Natural killer cell (primary cell): ENCODE data around the gene PLXDC1. TPM values are rescaled to one million over a fixed set of nuclear protein-coding genes. Genes with fewer than 3 reads are reported as not detected.
A peak's percentile ranks its signal among the peaks of the same experiment; 100 is the strongest.

Experiments used
- ATAC-seq, 3 donors: fragments of 150-1000 bp in 2 of 3; fragments of 200-7000 bp in 1 of 3; cut with Tn5 transposase; 1 replicate in 1 of 3; 2 replicates in 2 of 3; pipeline ENCODE4 v1.10.0; 2021; ENCODE audit warnings: mild to moderate bottlenecking in 2 of 3, moderate library complexity in 2 of 3
- DNase-seq, 2 donors: peaks; one replicate each; pipeline versions ENCODE4 v3.0.0 to v3.0.0-alpha.2; 2013 to 2021; ENCODE audit warnings: mixed read lengths in 1 of 2
- H3K27ac ChIP-seq: one replicate; pipeline ENCODE4 v1.5.1; 2013; ENCODE audit warnings: mild to moderate bottlenecking, low read length
- H3K27me3 ChIP-seq: one replicate; pipeline ENCODE4 v1.6.1; 2013; ENCODE audit warnings: low read length; ENCODE audit not compliant: control insufficient read depth, insufficient read depth
- H3K36me3 ChIP-seq: one replicate; pipeline ENCODE4 v1.6.1; 2013; ENCODE audit warnings: low read length; ENCODE audit not compliant: control insufficient read depth, insufficient read depth
- H3K4me1 ChIP-seq: one replicate; pipeline ENCODE4 v1.6.1; 2013; ENCODE audit warnings: low read length; ENCODE audit not compliant: control insufficient read depth, insufficient read depth
- H3K4me3 ChIP-seq: one replicate; pipeline ENCODE4 v1.5.1; 2013; ENCODE audit warnings: low read length
- H3K9me3 ChIP-seq: one replicate; pipeline ENCODE4 v1.6.1; 2013; ENCODE audit warnings: low read length; ENCODE audit not compliant: control insufficient read depth, insufficient read depth
- H3K27ac Mint-ChIP-seq, 2 donors: one replicate each; pipeline ENCODE4 v1.8.0; 2022; ENCODE audit warnings: mild to moderate bottlenecking in 2 of 2, mixed read lengths in 2 of 2, moderate library complexity in 1 of 2
- H3K27me3 Mint-ChIP-seq, 2 donors: one replicate each; pipeline ENCODE4 v1.8.0; 2022; ENCODE audit warnings: low read depth in 2 of 2, mixed read lengths in 2 of 2
- H3K36me3 Mint-ChIP-seq: one replicate; pipeline ENCODE4 v1.8.0; 2022; ENCODE audit warnings: mixed read lengths
- H3K4me1 Mint-ChIP-seq, 2 donors: one replicate each; pipeline ENCODE4 v1.8.0; 2022; ENCODE audit warnings: mixed read lengths in 2 of 2
- H3K4me3 Mint-ChIP-seq: one replicate; pipeline ENCODE4 v1.8.0; 2022; ENCODE audit warnings: mild to moderate bottlenecking, moderate library complexity, mixed read lengths
- H3K9me3 Mint-ChIP-seq, 2 donors: one replicate each; pipeline ENCODE4 v1.8.0; 2022; ENCODE audit warnings: mixed read lengths in 2 of 2
- WGBS: methylation state at CpG from one replicate; pipeline ENCODE4 v1.1.7; 2013; ENCODE audit warnings: missing lambda C conversion rate; ENCODE audit not compliant: insufficient coverage; 5-methylcytosine and 5-hydroxymethylcytosine counted together
- intact Hi-C: fragments of 100-400 bp; cut with micrococcal nuclease; formaldehyde crosslinking; loops from one replicate; pipeline ENCODE4 v1.14.2; 2022
- total RNA-seq, 4 donors: library from RNA; stranded (reverse); fragments of 120-200 nt in 1 of 4; gene quantifications; one replicate each; pipeline versions ENCODE4 v1.2.3 to v1.2.4, GENCODE V29; 2013 to 2022
- TF ChIP-seq, protein P1 (sequence below): fragments of 200-600 bp; IDR thresholded peaks from one replicate; pipeline ENCODE4 v1.8.0; 2022; ENCODE audit warnings: antibody characterized with exemption

Gene PLXDC1
- total RNA-seq, 3 donors from 2014 or later (not counting 1 experiment from before 2014, with no cell fraction given): 5.7 to 53.6 (median 15.9) TPM

DNA sequence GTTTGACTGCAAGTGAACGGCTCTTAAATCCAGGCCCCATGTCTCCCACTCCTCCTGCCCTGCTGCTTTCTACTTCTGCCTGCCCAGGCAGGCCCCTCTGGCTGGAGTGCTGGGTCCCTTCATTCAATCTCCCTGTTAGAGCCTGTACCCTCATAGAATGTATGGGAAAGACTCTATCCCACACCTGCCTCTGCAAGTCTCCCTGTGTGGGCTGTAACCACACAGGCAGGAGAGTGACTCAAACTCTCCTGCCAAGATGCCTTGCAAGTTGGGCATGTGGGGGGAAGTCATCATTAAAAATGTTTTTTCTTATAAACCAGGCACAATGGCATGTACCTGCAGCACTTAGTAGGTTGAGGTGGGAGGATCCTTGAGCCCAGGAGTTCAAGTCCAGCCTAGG is 77.5 kb downstream of the PLXDC1 start:
- ATAC-seq: no peak
- intact Hi-C loops: no loop called here
- Histone ChIP-seq H3K4me1 (peaks cover 5% of the 10 kb centered on the region), H3K36me3 (no peaks in the 10 kb centered on the region), H3K27me3 (no peaks in the 10 kb centered on the region), H3K27ac (no peak overlapping the region), H3K4me3 (no peak overlapping the region), H3K9me3 (no peaks in the 10 kb centered on the region)
- H3K9me3 Mint-ChIP-seq: no peaks in the 10 kb centered on the region
- H3K4me3 Mint-ChIP-seq: no peak overlapping the region
- no peak for DNase-seq
- no peak overlapping the region for H3K27ac Mint-ChIP-seq
- 87% methylated on average over 1 of the region's 1 CpG for WGBS
- TF ChIP-seq, protein P1, sequence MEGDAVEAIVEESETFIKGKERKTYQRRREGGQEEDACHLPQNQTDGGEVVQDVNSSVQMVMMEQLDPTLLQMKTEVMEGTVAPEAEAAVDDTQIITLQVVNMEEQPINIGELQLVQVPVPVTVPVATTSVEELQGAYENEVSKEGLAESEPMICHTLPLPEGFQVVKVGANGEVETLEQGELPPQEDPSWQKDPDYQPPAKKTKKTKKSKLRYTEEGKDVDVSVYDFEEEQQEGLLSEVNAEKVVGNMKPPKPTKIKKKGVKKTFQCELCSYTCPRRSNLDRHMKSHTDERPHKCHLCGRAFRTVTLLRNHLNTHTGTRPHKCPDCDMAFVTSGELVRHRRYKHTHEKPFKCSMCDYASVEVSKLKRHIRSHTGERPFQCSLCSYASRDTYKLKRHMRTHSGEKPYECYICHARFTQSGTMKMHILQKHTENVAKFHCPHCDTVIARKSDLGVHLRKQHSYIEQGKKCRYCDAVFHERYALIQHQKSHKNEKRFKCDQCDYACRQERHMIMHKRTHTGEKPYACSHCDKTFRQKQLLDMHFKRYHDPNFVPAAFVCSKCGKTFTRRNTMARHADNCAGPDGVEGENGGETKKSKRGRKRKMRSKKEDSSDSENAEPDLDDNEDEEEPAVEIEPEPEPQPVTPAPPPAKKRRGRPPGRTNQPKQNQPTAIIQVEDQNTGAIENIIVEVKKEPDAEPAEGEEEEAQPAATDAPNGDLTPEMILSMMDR: no peak
- H3K27me3 Mint-ChIP-seq: peaks cover 0 to 3% of the 10 kb centered on the region in 2 donors
- H3K4me1 Mint-ChIP-seq: peaks cover 6 to 12% of the 10 kb centered on the region in 2 donors
- H3K36me3 Mint-ChIP-seq: no peaks in the 10 kb centered on the region

DNA sequence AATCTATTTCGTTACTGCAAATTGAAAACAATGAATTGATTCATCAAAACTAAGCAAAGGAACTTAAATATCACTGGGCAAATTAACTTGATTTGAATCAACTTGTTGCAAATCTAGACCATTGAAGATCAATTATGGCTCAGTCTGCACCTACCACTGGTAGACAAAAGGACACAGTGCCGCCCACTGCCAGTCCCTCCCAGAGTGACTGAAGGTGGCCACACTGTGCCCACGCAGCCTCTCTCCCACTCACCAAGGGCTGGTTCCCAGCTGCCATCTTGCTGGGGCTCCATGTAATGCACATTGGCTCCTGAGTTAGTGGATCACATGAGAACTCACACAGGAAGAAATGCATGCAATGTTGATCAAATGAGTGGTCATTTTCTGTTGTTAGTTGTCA is 78.1 kb downstream of the PLXDC1 start:
- Mint-ChIP-seq H3K4me3 (no peak overlapping the region), H3K36me3 (no peaks in the 10 kb centered on the region), H3K9me3 (no peaks in the 10 kb centered on the region), H3K27me3 (peaks cover 0 to 3% of the 10 kb centered on the region in 2 donors), H3K27ac (no peak overlapping the region), H3K4me1 (peaks cover 6 to 12% of the 10 kb centered on the region in 2 donors)
- no peaks in the 10 kb centered on the region for H3K36me3 ChIP-seq
- TF ChIP-seq, protein P1: no peak
- no peaks in the 10 kb centered on the region for H3K27me3 ChIP-seq
- H3K4me1 ChIP-seq: peaks cover 5% of the 10 kb centered on the region
- 87% methylated on average over 3 of the region's 3 CpGs for WGBS
- H3K4me3 ChIP-seq: no peak overlapping the region
- intact Hi-C loops: no loop called here
- no peak overlapping the region for H3K27ac ChIP-seq
- ATAC-seq (no peak), DNase-seq (no peak)
- H3K9me3 ChIP-seq: no peaks in the 10 kb centered on the region

DNA sequence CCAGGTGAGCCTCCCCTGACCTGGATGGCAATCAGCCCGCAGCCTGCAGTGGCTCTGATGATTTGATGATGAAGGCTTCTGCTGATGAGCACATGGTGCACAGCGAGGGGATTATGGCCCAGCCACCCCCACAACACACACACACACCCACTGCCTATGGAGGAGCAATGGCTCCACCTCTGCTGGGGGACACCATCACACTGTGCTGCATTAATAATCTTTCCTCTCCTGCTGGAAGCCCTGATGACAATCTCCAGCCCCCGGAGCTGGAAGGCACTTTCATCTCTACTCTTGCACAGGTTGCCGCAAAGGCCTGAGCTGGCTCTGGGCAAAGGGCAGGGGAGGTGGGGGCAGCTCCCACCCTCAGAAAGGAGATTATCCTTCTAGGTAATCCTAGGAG is 79.9 kb downstream of the PLXDC1 start:
- DNase-seq (no peak), ATAC-seq (no peak)
- no peak overlapping the region for H3K4me3 Mint-ChIP-seq
- no peak overlapping the region for H3K4me3 ChIP-seq
- H3K27me3 Mint-ChIP-seq: peaks cover 0 to 3% of the 10 kb centered on the region in 2 donors
- H3K9me3 ChIP-seq: no peaks in the 10 kb centered on the region
- TF ChIP-seq, protein P1: no peak
- H3K9me3 Mint-ChIP-seq: no peaks in the 10 kb centered on the region
- H3K36me3 ChIP-seq: no peaks in the 10 kb centered on the region
- H3K4me1 ChIP-seq: peaks cover 5% of the 10 kb centered on the region
- no peaks in the 10 kb centered on the region for H3K27me3 ChIP-seq
- H3K36me3 Mint-ChIP-seq: no peaks in the 10 kb centered on the region
- peaks cover 6 to 12% of the 10 kb centered on the region in 2 donors for H3K4me1 Mint-ChIP-seq
- no peak overlapping the region for H3K27ac ChIP-seq
- intact Hi-C loops: no loop called here
- no peak overlapping the region for H3K27ac Mint-ChIP-seq
- 96% methylated on average over 3 of the region's 4 CpGs for WGBS

DNA sequence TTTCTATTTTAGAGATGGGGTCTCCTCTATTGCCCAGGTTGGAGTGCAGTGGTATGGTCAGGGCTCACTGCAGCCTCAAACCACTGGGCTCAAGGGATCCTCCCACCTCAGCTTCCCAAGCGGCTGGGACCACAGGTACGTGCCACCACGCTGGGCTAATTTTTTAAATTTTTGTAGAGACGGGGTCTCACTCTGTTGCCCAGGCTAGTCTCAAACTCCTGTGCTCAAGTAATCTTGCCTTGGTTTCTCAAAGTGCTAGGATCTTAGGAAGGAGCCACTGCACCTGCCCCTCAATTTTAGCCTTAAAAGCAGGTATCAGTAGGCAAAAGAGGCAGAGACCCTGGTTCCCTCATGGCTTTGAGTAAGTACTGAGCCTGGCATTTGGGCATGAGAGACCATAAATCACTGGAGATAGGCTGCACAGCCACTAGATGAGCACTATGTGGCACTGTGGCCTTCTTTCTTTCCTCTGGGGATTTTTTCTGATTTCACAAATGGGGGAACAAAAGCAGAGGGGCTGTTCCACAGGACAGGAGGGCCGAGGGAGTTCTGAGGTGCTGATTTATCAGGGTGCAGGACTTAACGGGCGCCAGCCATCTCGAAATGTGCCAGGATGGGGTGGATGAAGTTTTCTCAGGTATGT is 82.2 kb downstream of the PLXDC1 start:
- no peak overlapping the region for H3K4me3 ChIP-seq
- H3K36me3 ChIP-seq: no peaks in the 10 kb centered on the region
- no peak overlapping the region for H3K27ac ChIP-seq
- TF ChIP-seq, protein P1: peak; percentile 65
- peak in 1 of 2 donors; percentile 75 for DNase-seq
- no peaks in the 10 kb centered on the region for H3K27me3 ChIP-seq
- peaks cover 6 to 12% of the 10 kb centered on the region in 2 donors for H3K4me1 Mint-ChIP-seq
- no peaks in the 10 kb centered on the region for H3K36me3 Mint-ChIP-seq
- H3K27me3 Mint-ChIP-seq: peaks cover 0 to 3% of the 10 kb centered on the region in 2 donors
- no peaks in the 10 kb centered on the region for H3K9me3 ChIP-seq
- H3K9me3 Mint-ChIP-seq: no peaks in the 10 kb centered on the region
- WGBS: 71% methylated on average over 8 of the region's 8 CpGs
- H3K27ac Mint-ChIP-seq: peak overlapping the region in 1 of 2 donors; percentile 11
- intact Hi-C loops: loop anchor here (1.0 to 5.0 kb wide), 3 partner anchors 84 to 168 kb away; no protein-coding TSS in a partner anchor
- peak; percentile 71 to 98 (median 93) for ATAC-seq
- H3K4me1 ChIP-seq: peaks cover 5% of the 10 kb centered on the region
- no peak overlapping the region for H3K4me3 Mint-ChIP-seq
